ENCODE data around the gene ANKRD34A.
A peak's percentile ranks its signal among the peaks of the same experiment; 100 is the strongest.

The ANKRD34A gene

DNA sequence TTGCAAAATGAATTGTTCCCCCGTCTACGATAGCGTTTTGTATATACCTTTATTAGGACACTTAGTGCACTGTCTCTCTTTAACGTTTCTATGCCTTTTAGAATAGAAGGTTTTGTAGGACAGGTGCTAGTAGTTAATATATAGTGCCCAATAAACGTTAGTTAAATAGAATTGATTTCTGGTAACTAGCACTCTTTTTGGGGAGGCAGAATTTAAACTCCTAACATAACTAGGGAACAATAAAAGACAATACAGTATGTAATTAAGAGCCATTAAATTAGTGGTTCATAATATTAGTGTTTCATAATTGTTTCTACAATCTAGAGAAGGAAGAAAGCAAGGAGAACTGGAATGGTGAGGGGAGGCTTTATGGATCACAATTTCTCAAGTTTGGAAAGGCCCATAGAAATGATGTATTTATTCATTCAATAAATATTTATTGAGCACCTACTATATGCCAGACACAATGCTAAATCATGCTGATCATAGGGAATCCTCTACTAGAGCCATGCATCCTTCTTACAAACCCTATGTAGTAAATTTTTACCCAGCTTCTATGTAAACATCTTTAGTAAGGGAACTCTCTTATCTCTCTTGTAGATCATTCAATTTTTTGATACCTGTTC, 857 bp upstream of the ANKRD34A start:
- peak overlapping the region; percentile 33; the same call in 1 of the 2 replicates for H3K9ac ChIP-seq
- peak overlapping the region; percentile 88 for H3K4me2 ChIP-seq
- H3K36me3 ChIP-seq (ENCODE audit: insufficient read depth), result no peaks in the 10 kb centered on the region
- peak overlapping the region; percentile 4; the same call in 1 of the 2 replicates for H3K27ac ChIP-seq
- peak overlapping the region; percentile 100 for H3K4me3 ChIP-seq (IDR thresholded peaks at IDR 0.05; ENCODE audit: insufficient read depth, low read depth, low read length)
- peaks cover 21% of the 10 kb centered on the region for H3K4me1 ChIP-seq (ENCODE audit: low read depth, poor library complexity, severe bottlenecking)
- peak overlapping the region; percentile 72 for H2AFZ ChIP-seq (ENCODE audit: low read depth)
- no peak; the same call in 1 of the 2 replicates for TF ChIP-seq CTCF (conservative IDR thresholded peaks at IDR 0.05; ENCODE audit: low read depth, low read length)
- no peaks in the 10 kb centered on the region for H3K79me2 ChIP-seq (ENCODE audit: insufficient read depth, low read depth)
- no peaks in the 10 kb centered on the region for H3K27me3 ChIP-seq (ENCODE audit: insufficient read depth, low read depth)
- no peaks in the 10 kb centered on the region for H4K20me1 ChIP-seq (ENCODE audit: insufficient read depth)

- Histone ChIP-seq H2AFZ (ENCODE audit: low read depth) (peak overlapping the region; percentile 72), H3K27ac (no peak overlapping the region), H3K27me3 (ENCODE audit: insufficient read depth, low read depth) (no peaks in the 10 kb centered on the region)
These were observed 933 bp downstream of the ANKRD34A start for GRCh38 chr1:145963265-145964019.

DNA sequence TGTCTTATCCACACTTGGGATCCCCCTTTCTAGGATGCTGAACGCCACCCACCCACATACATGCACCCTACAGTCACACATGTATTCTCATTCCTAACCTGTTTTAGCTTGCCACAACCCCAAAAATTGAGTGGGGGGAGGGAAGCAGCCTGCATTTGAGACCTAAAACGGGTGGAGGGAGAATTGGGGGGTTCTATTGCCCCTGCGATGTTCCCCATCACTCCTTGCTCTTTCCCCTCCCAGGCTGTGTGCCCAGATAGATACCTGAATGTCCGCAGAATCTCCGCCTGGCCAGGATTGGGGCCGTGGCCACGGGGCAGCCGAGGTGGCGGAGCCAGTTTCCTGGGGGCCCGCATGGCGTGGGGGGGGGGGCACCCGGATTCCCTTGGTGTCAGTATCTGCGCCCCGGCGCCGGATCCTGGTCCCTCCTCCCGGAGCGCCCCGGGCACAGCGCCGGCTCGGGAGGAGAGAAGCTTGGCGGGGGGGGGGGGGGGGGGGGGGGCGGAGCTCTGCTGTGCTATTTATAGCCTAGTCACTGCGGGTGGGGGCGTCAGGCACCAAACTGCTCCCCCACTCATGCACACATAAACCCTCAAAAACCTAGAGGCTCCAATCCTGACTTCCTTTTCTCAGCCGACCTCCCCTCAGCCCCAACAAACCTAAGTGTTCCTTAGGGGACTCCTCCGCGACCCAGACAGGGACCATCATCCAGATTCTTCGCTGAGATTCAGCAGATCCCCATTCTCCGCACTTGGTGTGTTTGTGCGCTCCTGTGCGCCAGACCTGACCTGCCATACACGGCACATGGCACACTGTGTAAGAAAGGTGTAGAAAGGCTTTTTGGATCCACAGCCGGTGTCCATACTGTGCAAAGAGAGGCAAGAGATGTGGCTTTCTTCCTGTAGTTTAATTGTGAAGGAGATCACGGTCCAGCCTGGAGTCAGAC, 1.9 kb downstream of the ANKRD34A start:
- H3K4me2 ChIP-seq, result no peak overlapping the region
- no peaks in the 10 kb centered on the region for H3K36me3 ChIP-seq (ENCODE audit: insufficient read depth)
- no peaks in the 10 kb centered on the region for H3K79me2 ChIP-seq (ENCODE audit: insufficient read depth, low read depth)
- peak overlapping the region; percentile 8; the same call in 1 of the 2 replicates for H2AFZ ChIP-seq (ENCODE audit: low read depth)
- TF ChIP-seq CTCF (conservative IDR thresholded peaks at IDR 0.05; ENCODE audit: low read depth, low read length), result no peak
- H3K4me1 ChIP-seq (ENCODE audit: low read depth, poor library complexity, severe bottlenecking), result peaks cover 32% of the 10 kb centered on the region
- no peak overlapping the region for H3K4me3 ChIP-seq (IDR thresholded peaks at IDR 0.05; ENCODE audit: insufficient read depth, low read depth, low read length)
- no peaks in the 10 kb centered on the region for H4K20me1 ChIP-seq (ENCODE audit: insufficient read depth)
- no peak overlapping the region for H3K9ac ChIP-seq
- H3K27me3 ChIP-seq (ENCODE audit: insufficient read depth, low read depth), result no peaks in the 10 kb centered on the region
- H3K27ac ChIP-seq, result no peak overlapping the region

More at GRCh38 chr1:145963265-145964019, 933 bp downstream of the ANKRD34A start:
- Histone ChIP-seq H3K4me3 (IDR thresholded peaks at IDR 0.05; ENCODE audit: insufficient read depth, low read depth, low read length) (peak overlapping the region; percentile 100), H3K9ac (peak overlapping the region; percentile 33; the same call in 1 of the 2 replicates), H3K79me2 (ENCODE audit: insufficient read depth, low read depth) (no peaks in the 10 kb centered on the region), H3K4me2 (peak overlapping the region; percentile 88), H4K20me1 (ENCODE audit: insufficient read depth) (no peaks in the 10 kb centered on the region), H3K4me1 (ENCODE audit: low read depth, poor library complexity, severe bottlenecking) (peaks cover 28% of the 10 kb centered on the region), H3K36me3 (ENCODE audit: insufficient read depth) (no peaks in the 10 kb centered on the region)
- TF ChIP-seq CTCF (conservative IDR thresholded peaks at IDR 0.05; ENCODE audit: low read depth, low read length), result no peak

DNA sequence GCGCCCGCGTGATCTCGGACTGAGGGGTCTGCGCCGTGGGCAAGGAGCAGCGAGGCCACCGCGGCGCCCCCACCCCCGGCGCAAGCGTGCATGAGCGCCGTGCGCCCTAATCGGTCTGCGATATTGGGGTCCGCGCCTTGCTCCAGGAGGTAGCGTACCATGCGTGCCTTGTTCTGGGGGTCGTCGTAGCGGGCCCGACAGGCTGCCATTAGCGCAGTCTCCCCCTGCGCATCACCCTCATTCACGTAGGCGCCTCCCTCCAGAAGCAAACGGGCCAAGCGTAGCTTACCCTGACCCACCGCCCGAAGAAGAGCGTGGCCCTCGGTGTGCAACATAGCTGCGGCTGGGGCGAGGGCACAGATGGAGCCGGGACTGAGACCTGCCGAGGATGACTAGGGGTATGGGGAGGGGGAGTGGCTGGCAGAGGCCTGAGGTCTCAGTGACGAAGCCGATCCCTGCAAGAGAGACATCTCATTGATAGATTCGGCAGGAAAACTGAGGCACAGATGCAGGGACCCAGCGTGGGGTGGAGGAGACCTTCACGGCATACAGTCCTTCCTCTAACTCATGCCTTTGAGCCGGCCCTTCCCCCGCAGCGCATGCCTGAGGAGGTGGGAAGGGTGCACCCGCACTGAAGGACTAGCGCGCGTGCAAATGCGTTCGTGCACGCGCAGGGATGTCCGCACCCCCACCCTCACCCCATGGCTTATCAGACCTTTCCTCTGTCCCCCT, 2.8 kb downstream of the ANKRD34A start:
- no peaks in the 10 kb centered on the region for H3K27me3 ChIP-seq (ENCODE audit: insufficient read depth, low read depth)
- H3K79me2 ChIP-seq (ENCODE audit: insufficient read depth, low read depth), result peaks cover 4% of the 10 kb centered on the region; the same call in 1 of the 2 replicates
- peak overlapping the region; percentile 8; the same call in 1 of the 2 replicates for H2AFZ ChIP-seq (ENCODE audit: low read depth)
- no peak overlapping the region for H3K4me2 ChIP-seq
- no peak overlapping the region for H3K27ac ChIP-seq
- no peak overlapping the region for H3K4me3 ChIP-seq (IDR thresholded peaks at IDR 0.05; ENCODE audit: insufficient read depth, low read depth, low read length)
- no peak for TF ChIP-seq CTCF (conservative IDR thresholded peaks at IDR 0.05; ENCODE audit: low read depth, low read length)
- no peaks in the 10 kb centered on the region for H3K36me3 ChIP-seq (ENCODE audit: insufficient read depth)
- peaks cover 39% of the 10 kb centered on the region for H3K4me1 ChIP-seq (ENCODE audit: low read depth, poor library complexity, severe bottlenecking)
- no peaks in the 10 kb centered on the region for H4K20me1 ChIP-seq (ENCODE audit: insufficient read depth)
- H3K9ac ChIP-seq, result no peak overlapping the region
